Liver (tissue), 9 donors: ENCODE data around the gene FAM131B. TPM values are rescaled to one million over a fixed set of nuclear protein-coding genes. Genes with fewer than 3 reads are reported as not detected.
A peak's percentile ranks its signal among the peaks of the same experiment; 100 is the strongest.

Source experiments
- DNase-seq: peaks from one replicate; pipeline ENCODE4 v3.0.0-alpha.2; 2017; ENCODE audit warnings: low spot score
- H3K27ac ChIP-seq, 2 donors: one replicate each; pipeline ENCODE4 v1.7.0; 2013; ENCODE audit warnings: inconsistent platforms in 2 of 2, low read length in 2 of 2, control low read depth in 1 of 2, low read depth in 1 of 2, mild to moderate bottlenecking in 1 of 2
- H3K27me3 ChIP-seq, 4 donors: one replicate each; pipeline versions ENCODE4 v1.6.1 to v1.7.0; 2013; ENCODE audit warnings: low read length in 3 of 4, inconsistent platforms in 1 of 4, mild to moderate bottlenecking in 1 of 4, moderate library complexity in 1 of 4; ENCODE audit not compliant: control insufficient read depth in 4 of 4, insufficient read depth in 4 of 4
- H3K36me3 ChIP-seq, 4 donors: one replicate each; pipeline versions ENCODE4 v1.6.1 to v1.7.0; 2013; ENCODE audit warnings: low read length in 3 of 4, mild to moderate bottlenecking in 3 of 4, low read depth in 1 of 4, moderate library complexity in 1 of 4; ENCODE audit not compliant: control insufficient read depth in 4 of 4, insufficient read depth in 3 of 4
- H3K4me1 ChIP-seq, 4 donors: one replicate each; pipeline versions ENCODE4 v1.6.1 to v1.7.0; 2013; ENCODE audit warnings: low read length in 3 of 4, mild to moderate bottlenecking in 3 of 4, moderate library complexity in 1 of 4; ENCODE audit not compliant: control insufficient read depth in 4 of 4, insufficient read depth in 4 of 4
- H3K4me3 ChIP-seq, 3 donors: one replicate each; pipeline versions ENCODE4 v1.6.1 to v1.7.0; 2013; ENCODE audit warnings: low read length in 3 of 3, control low read depth in 1 of 3, low read depth in 1 of 3, mild to moderate bottlenecking in 1 of 3
- H3K9ac ChIP-seq, 2 donors: one replicate each; pipeline ENCODE4 v1.7.0; 2013; ENCODE audit warnings: low read length in 2 of 2, mild to moderate bottlenecking in 2 of 2, moderate library complexity in 2 of 2, control low read depth in 1 of 2, low read depth in 1 of 2
- H3K9me3 ChIP-seq, 4 donors: one replicate each; pipeline versions ENCODE4 v1.6.1 to v1.7.0; 2013; ENCODE audit warnings: low read length in 3 of 4; ENCODE audit not compliant: control insufficient read depth in 4 of 4
- ATF3 ChIP-seq: IDR thresholded peaks from 2 replicates; pipeline ENCODE4 v1.6.1; 2016; ENCODE audit warnings: antibody characterized with exemption
- CTCF ChIP-seq: fragments of 150-350 bp; IDR thresholded peaks from 2 replicates; pipeline ENCODE4 v1.5.1; 2017; ENCODE audit warnings: improper control_type of control experiment, low read depth, low read length; ENCODE audit not compliant: missing input control
- FOXA1 ChIP-seq: IDR thresholded peaks from 2 replicates; pipeline ENCODE4 v1.6.1; 2016; ENCODE audit warnings: antibody characterized with exemption
- FOXA2 ChIP-seq: IDR thresholded peaks from 2 replicates; pipeline ENCODE4 v1.6.1; 2016; ENCODE audit warnings: antibody characterized with exemption
- GABPA ChIP-seq, 2 donors: IDR thresholded peaks in 1 of 2; conservative IDR thresholded peaks in 1 of 2; 2 replicates each; pipeline ENCODE4 v1.6.1; 2016; ENCODE audit warnings: antibody characterized with exemption in 2 of 2, mild to moderate bottlenecking in 1 of 2, moderate library complexity in 1 of 2
- HNF4G ChIP-seq: IDR thresholded peaks from 2 replicates; pipeline ENCODE4 v1.6.1; 2016; ENCODE audit warnings: antibody characterized with exemption
- JUND ChIP-seq, 2 donors: IDR thresholded peaks; 2 replicates each; pipeline ENCODE4 v1.6.1; 2016; ENCODE audit warnings: antibody characterized with exemption in 2 of 2
- MAX ChIP-seq: IDR thresholded peaks from 2 replicates; pipeline ENCODE4 v1.6.1; 2016; ENCODE audit warnings: antibody characterized with exemption
- NR2F2 ChIP-seq: IDR thresholded peaks from 2 replicates; pipeline ENCODE4 v1.6.1; 2016; ENCODE audit warnings: antibody characterized with exemption
- RAD21 ChIP-seq, 2 donors: IDR thresholded peaks; 2 replicates each; pipeline ENCODE4 v1.6.1; 2016; ENCODE audit warnings: antibody characterized with exemption in 2 of 2, mild to moderate bottlenecking in 2 of 2
- REST ChIP-seq: IDR thresholded peaks from 2 replicates; pipeline ENCODE4 v1.6.1; 2016; ENCODE audit warnings: antibody characterized with exemption, mild to moderate bottlenecking
- RXRA ChIP-seq, 2 donors: IDR thresholded peaks; 2 replicates each; pipeline ENCODE4 v1.6.1; 2017 to 2018; ENCODE audit warnings: antibody characterized with exemption in 2 of 2, mild to moderate bottlenecking in 1 of 2
- SP1 ChIP-seq: IDR thresholded peaks from 2 replicates; pipeline ENCODE4 v1.6.1; 2018; ENCODE audit warnings: antibody characterized with exemption, mild to moderate bottlenecking
- TAF1 ChIP-seq: conservative IDR thresholded peaks from 2 replicates; pipeline ENCODE4 v1.6.1; 2016; ENCODE audit warnings: antibody characterized with exemption, mild to moderate bottlenecking
- YY1 ChIP-seq: IDR thresholded peaks from 2 replicates; pipeline ENCODE4 v1.6.1; 2016; ENCODE audit warnings: antibody characterized with exemption, mild to moderate bottlenecking
- ZBTB33 ChIP-seq: IDR thresholded peaks from 2 replicates; pipeline ENCODE4 v1.6.1; 2016; ENCODE audit warnings: antibody characterized with exemption
- WGBS: extraction: QIAGEN DNeasy Blood & Tissue Kit; methylation state at CpG from one replicate; pipeline ENCODE4 v1.1.7; 2013; 5-methylcytosine and 5-hydroxymethylcytosine counted together
- polyA plus RNA-seq, 2 donors: library from polyadenylated mRNA; stranded (reverse) in 1 of 2; unstranded in 1 of 2; fragments of 200-250 nt in 1 of 2; fragments of >200 nt in 1 of 2; fragmentation: Nextera tagmentation in 1 of 2; extraction: Ambion mirVana in 1 of 2; gene quantifications; one replicate each; pipeline versions ENCODE4 v1.2.1 to v1.2.3, GENCODE V29; 2013 to 2015
- total RNA-seq, 2 donors: library from RNA; depleted of rRNA; stranded (reverse); fragments of >200 nt; gene quantifications; one replicate each; pipeline ENCODE4 v1.2.3, GENCODE V29; 2014
- donor health status: healthy.
- donor health status: healthy.
- donor health status: healthy.
- donor health status: healthy.
- donor health status: healthy.

Gene FAM131B
- total and polyA plus RNA-seq, 4 donors = 0.06 to 0.14 (median 0.08) TPM; not detected in 1

GRCh38 chr7:143346018-143346417 is 16.5 kb downstream of the FAM131B start (continued):
- TF ChIP-seq MAX = no peak
- TF ChIP-seq FOXA2 = no peak
- no peak for TF ChIP-seq YY1

- Histone ChIP-seq H3K36me3 (no peaks in the 10 kb centered on the region), H3K27me3 (no peaks in the 10 kb centered on the region), H3K4me3 (peak overlapping the region in 1 of 3 donors; percentile 10), H3K9me3 (no peaks in the 10 kb centered on the region), H3K4me1 (no peaks in the 10 kb centered on the region), H3K9ac (no peak overlapping the region), H3K27ac (no peak overlapping the region)
- TF ChIP-seq SP1 (no peak), JUND (IDR thresholded peaks at IDR 0.05) (no peak), HNF4G (no peak), RAD21 (IDR thresholded peaks at IDR 0.05) (peak; percentile 31 to 61), REST (no peak), CTCF (no peak), FOXA2 (no peak), ATF3 (no peak), RXRA (IDR thresholded peaks at IDR 0.05) (no peak)
- DNase-seq = no peak
- 20% methylated on average over 35 of the region's 35 CpGs for WGBS
Measured at GRCh38 chr7:143345428-143345900, 17.0 kb downstream of the FAM131B start.

GRCh38 chr7:143343596-143343995 is 18.9 kb downstream of the FAM131B start:
- DNase-seq = no peak
- Histone ChIP-seq H3K36me3 (no peaks in the 10 kb centered on the region), H3K9me3 (no peaks in the 10 kb centered on the region), H3K27ac (no peak overlapping the region), H3K9ac (no peak overlapping the region), H3K4me3 (no peak overlapping the region), H3K4me1 (no peaks in the 10 kb centered on the region), H3K27me3 (no peaks in the 10 kb centered on the region)
- WGBS = 95% methylated on average over 3 of the region's 3 CpGs
- TF ChIP-seq GABPA (IDR thresholded peaks at IDR 0.05 in 1 of 2, conservative IDR thresholded peaks at IDR 0.05 in 1 of 2) = no peak
- TF ChIP-seq TAF1 = no peak
- no peak for TF ChIP-seq YY1
- TF ChIP-seq MAX = no peak
- TF ChIP-seq ZBTB33 = no peak
- no peak for TF ChIP-seq NR2F2
- TF ChIP-seq SP1 = no peak
- TF ChIP-seq ATF3 = no peak
- TF ChIP-seq RXRA (IDR thresholded peaks at IDR 0.05) = no peak
- no peak for TF ChIP-seq FOXA1
- TF ChIP-seq FOXA2 = no peak
- no peak for TF ChIP-seq CTCF
